Measurements from ENCODE around the gene RTEL1.

Gene RTEL1

DNA sequence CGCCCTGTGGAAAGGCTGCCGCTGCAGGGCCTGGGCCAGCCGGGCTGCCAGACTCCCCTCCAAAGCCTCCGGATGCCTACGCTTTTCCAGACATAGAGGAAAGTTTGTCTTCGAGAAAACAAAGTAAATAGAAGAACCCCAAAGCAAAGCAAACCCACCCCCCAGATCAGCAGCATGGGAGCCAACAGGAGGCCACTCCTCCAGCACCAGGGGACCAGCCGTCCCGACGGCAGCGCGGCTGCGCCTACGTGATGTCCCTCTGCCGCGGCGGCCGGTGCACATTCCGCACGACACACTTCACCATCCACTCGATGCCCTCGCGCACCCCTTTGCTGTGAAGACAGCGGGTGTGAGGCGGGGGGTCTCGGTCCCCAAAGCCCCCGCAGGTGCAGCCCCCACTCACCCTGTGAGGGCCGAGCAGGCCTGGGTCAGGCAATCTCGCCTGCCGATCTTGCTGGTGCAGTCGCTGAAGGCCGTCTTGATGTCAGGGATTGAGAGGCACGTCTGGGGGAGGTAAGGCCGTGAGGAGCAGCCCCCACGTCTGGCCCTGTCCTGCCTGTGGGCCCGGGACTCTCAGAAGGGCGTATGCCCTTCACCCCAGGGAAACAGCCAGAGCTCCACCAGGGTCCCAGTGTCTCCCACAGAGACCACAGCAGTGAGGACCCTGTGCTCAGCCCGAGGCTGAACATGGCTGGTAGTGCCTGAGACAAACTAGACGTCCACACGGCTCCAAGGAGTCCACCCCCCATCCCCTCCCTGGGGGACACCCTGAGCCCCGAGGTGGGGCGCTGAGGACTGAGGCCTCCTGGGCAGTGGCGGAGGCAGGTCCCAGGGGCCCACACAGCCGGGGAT is 42.3 kb downstream of the RTEL1 start:
- no peak for DNase-seq

DNA sequence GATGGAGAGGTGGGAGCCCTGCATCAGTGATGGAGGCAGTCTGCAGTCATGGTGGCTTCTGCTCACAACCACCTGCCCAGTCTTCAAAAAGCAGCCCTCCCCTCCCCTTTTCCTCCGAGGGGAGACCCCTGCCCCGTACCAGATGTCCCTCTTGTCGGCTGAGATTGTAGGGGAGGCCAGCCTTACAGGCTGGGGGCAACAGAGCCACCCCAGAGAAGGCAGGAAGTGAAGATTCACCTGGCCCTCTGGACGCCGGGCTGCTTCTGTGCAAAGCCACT is 42.9 kb downstream of the RTEL1 start:
- no peak for DNase-seq

DNA sequence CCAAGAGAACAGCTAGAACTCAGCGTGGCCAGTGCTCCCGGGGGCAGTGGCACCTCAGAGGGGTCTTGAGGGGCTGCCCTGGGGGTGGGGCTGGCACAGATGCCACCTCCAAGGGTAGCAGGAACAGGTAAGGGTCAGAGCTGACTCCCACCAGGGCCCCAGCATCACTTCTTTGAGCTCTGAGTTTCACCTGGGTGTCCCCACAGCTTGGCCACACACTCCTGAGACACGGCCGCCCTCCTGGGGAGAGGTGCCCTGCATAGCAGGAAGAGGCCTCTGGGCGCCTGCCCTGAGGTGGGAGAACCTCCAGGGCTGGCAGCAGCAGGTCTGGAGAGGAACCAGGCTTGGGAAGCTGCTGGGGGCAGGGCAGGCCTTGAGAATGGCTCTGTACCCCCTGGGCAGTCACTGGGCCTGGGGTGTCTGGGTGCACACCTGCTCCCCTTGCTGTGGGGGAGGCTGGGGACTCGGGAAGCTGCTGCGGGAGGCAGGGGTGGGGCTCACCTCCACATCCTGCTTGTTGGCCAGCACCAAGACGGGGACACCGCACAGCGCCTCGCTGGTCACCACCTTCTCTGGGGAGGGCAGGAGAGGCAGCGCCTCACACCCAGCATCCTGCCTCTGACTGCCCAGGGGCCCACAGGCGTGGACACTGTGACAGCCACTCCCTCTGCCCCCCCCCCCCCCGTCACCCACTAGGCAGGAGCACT is 43.4 kb downstream of the RTEL1 start:
- no peak for DNase-seq

DNA sequence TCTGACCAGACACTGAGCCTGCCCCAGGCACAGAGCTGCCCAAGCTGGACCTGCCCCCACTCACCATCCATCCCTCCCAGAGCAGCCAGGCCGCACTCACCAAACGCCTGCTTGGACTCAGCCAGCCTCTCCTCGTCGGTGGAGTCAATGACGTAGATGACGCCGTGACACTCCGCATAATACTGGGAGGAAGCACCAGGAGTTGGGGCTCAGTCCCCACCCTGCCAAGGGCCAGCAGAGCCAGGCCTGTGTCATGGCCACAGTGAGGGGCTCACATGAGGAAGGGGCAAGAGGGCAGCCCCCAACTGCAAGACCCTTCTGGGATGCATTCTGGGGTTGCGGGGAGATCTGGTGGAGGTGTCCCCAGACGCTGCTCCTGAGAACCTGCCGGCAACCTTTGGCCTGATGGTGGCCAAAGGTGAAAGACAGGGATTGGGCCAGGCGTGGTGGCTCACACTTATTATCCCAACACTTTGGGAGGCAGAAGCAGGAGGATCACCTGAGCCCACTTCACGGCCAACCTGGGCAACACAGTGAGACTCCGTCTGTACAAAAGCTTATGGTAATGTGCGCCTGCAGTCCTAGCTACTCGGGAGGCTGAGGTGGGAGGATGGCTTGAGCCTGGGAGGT is 44.0 kb downstream of the RTEL1 start:
- no peak for DNase-seq

DNA sequence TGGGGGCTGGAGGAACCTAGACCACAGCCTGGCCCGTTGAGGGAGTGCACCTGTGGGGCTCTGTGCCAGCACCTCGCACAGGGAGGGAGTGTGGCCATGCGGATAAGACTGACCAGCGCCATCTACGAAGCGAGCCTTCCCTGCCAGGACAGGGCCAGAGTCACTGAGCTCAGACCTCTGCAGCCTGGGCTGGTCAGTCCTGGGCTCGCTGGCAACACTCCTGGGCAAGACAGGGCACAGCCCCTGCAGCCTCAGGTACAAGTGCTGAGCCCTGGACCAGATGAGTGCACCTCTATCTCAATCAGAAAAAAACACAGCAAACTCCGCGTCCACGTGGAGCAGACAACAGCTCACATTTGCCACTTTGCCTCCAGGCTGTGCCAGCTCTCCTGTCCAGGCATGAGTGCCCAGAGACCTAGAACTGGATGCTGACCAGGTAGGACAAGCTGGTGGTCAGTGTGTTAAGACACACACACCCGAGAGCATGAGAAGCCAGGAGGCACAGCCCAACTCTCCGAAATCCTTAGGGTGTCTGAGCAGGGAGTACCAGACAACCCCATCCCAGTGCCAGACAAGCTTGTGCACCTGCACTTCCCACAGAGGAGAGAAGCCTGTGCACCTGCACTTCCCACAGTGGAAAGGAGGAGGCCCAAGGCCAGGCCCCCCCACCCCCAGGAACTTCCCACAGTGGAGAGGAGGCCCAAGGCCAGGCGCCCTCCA is 44.8 kb downstream of the RTEL1 start:
- DNase-seq: no peak

DNA sequence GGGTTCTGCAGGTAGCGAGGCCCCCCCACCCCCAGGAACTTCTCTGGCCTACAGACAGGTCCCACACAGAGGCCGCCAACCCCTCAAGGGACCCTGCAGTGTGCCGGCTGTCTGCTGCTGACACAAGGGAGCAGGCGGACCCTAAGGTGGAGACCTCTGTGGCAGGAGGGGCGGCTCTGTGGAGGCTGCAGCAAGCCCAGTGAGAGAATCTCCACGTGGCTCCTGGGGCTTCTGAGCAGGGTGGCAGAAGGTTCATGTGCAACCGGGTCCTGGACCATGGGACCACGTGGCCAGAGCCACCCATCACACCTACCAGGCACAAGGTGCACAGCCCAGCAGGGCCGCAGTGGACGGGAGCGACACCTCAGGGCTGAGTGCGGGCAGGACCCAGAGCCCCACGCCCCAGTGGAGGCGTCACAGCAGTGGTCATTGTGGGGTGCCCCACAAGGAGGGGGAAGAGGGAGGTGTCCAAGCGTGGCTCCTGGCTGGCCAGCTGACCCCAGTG is 45.4 kb downstream of the RTEL1 start:
- DNase-seq: no peak

DNA sequence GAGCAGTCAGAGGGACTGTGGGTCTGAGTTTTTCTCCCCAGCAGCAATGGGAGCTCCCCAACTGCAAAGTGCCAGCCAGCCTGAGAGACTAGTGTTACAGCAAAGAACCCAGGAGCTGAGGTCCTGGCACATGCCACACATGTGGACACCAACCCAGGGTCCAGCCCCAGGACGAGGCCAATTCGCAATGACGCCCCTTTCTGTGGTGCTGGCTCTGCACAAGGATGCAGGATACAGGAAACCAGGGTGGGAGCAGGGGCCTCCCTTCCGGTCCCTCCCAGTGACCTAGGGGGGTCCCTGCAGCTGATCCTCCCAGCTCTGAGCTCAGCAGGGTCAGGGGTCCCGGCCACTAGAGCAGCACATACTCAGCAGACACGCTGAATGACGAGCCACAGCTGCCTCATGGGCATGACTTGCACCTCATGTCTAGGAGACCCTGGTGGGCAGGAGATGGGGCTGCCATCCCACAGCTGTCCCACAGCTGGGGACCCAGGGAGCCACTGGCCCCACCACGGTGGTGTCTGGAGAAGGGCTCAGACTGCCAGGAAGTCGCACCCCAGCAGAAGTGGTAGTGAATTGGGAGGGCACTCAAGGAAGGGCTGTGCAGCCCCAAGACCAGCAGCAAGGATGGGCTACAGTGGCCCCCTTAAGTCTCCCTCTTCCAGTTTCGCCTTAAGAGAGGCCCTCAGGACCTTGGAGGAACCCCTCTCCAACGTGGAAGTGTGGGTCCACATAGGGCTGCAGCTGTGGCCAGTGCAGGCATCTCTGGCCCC is 46.0 kb downstream of the RTEL1 start:
- no peak for DNase-seq

DNA sequence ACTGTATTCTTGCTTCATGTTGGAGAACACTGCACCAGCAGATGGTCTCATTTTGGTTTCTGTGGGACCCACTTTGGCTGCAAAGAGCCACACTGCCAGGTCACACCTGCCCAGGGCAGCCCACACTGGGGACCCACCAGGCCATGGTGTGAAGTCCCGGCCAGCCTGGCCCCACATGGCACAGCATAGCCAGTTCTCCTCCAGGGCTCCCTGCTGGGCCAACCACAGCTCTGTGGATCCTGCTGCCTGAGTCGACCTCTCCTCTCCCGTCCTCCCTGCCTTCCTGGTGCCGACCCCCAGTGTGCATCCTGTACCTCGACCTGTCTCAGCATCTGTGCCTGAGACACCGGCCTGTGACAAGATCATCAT is 46.6 kb downstream of the RTEL1 start:
- no peak for DNase-seq

DNA sequence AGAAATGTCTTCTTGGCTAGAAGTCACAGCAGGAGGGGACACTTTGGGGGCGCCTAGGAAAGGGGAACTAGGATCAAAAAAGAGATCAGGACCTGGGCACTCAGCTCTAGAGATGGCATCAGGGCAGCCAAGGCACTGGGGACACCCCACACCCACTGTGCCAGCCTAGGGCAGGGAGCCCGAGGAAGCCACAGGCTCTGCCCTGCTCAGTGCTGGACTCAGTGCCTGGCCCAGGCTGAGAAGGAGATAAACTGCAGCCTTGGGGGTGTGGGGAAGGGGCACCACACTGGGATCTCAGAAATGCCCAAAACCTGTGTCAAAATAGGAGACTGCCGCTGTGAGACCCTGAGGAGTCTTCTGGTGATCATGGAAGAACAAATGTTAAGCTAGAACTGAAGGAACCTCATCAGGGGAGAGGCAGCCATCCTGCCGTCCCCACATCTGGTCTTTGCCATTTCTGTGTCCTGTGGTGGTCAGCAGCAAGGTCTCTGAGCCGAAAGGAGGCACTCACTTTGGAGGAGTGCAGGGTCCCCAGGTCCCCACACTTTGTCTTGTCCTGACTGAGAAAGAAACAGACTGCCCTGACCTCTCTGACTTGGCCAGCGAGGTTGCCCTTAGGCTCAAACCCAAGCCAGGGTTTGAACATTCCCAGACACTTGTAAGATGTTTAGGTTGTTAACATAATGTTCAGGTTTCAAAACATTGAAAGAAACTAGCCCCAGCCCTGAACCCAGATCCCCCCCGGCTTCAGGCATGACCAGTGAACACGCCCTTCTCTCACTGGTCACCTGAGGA is 47.3 kb downstream of the RTEL1 start:
- no peak for DNase-seq

DNA sequence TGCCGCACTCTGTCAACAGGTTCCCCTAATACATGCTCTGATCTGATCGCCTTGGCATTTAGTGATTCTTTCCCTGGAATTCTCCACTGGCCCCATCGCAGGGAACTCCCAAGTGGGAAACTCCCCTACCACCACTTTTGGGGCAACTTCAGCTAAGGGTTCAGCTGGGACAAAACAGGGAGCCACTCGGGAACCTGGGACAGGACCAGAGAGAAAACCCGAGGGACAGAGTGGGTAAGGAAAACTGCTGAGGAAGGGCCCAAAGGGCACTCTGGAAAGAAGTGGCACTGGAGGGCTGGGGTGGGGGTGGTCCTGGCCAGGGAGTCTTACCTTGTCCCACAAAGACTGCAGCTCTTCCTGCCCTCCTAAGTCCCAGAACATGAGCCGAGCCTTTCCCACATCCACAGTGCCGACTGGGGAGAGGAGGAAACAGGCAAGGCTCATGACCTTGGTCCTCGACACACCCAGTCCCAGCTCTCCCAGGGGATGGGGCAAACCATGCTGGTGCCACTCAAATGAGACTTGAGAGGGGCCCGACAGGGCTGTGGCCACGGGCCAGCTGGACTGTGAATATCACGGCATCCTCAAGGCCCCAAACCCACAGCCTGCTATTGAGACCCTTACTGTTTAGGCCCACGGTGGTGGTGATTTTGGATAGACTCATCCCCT is 48.0 kb downstream of the RTEL1 start:
- DNase-seq: no peak

DNA sequence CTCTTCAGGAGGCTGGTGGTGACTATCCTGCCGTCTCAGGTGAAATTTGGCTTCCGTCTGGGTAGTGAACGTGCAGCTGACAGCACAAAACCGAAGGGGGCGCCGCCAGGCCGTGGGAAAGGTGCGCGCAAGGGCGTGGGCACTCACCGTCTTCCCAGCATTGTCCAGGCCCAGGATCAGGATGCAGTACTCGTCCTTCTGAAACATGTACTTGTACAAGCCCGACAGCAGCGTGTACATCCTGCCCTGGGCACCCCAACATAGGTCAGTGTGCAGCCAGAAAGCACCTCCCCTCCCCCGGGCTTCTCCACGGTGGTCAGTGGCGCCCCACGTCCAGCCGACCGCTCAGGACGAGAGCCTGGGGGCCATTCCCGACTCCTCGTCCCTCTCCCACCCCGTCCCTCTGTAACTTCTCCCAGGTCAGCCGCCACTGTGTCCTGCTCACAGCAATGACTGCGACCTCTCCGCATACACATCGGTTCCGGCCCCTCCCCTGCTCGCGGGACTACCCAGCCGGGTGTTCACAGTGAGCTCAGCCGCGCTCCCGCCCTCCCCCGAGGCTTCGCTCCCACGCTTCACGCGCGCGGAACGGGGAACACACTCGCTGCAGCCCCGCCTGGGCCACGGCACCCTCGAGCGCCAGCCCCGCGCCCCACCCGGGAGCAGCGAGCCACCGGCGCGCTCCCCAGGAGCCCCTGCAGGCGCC is 48.9 kb downstream of the RTEL1 start:
- no peak for DNase-seq

DNA sequence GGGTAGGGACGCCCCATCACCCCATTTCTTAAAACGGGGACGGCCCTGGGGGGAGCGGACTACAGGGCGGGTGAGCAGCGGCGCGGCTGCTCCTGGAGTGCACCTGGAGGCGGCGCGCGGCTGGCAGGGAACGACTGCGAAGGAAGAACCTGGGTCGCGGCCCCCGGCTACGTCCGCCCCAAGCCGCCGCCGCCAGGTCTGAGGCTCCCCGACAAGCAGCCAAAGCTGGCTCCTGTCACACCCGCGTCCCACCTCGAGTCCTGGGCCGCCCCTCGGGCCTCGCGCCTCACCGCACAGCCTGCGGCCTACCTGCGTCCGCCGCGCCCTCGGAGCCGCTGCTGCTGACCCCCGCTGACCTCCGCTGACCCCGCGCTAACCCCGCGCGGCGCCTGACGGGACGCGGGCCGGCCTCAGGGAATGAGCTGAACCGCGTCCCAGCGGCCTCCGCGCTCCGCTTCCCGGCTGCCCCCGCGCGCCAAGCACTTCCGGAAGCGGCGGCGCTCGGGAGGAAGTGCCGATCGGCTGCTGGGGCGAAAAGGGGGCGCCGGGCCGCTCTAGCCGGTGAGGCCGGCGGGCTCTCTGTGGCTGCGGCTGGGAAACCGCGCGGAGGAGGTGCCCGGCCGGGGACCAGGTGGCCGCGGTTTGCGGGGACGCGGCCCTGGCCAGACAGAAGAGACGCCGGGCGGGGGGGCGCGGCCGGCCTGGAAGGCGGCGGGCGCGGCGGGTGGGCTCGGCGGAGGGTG is 49.6 kb downstream of the RTEL1 start, which contains the start of the genes ARFRP1 and ZGPAT:
TSS of gene ARFRP1 (minus strand) at position 419 of the 743 bp plus-strand sequence. CDS start 885 bp downstream, outside the sequence.
TSS of gene ZGPAT (plus strand) at position 482 of the 743 bp plus-strand sequence. CDS start 542 bp downstream, outside the sequence.
- DNase-seq: peak; percentile 89

DNA sequence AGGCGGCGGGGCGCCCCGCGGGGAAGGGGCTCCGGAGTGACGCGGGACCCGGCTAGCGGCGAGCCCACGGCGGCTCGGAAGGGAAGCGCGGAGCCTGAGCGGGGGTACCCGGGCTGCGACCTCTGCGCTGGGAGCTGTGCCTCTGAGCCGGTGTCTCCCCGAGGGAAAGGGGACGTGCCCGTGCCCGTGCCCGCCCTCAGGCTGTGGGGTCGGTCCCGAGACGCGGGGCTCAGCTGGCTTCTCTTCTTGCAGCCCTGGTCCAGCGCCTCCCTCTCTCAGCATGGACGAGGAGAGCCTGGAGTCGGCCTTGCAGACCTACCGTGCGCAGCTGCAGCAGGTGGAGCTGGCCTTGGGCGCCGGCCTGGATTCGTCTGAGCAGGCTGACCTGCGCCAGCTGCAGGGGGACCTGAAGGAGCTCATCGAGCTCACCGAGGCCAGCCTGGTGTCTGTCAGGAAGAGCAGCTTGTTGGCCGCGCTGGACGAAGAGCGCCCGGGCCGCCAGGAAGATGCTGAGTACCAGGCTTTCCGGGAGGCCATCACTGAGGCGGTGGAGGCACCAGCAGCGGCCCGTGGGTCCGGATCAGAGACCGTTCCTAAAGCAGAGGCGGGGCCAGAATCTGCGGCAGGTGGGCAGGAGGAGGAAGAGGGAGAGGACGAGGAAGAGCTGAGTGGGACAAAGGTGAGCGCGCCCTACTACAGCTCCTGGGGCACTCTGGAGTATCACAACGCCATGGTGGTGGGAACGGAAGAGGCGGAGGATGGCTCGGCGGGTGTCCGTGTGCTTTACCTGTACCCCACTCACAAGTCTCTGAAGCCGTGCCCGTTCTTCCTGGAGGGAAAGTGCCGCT is 50.4 kb downstream of the RTEL1 start:
- peak; percentile 41 for DNase-seq

DNA sequence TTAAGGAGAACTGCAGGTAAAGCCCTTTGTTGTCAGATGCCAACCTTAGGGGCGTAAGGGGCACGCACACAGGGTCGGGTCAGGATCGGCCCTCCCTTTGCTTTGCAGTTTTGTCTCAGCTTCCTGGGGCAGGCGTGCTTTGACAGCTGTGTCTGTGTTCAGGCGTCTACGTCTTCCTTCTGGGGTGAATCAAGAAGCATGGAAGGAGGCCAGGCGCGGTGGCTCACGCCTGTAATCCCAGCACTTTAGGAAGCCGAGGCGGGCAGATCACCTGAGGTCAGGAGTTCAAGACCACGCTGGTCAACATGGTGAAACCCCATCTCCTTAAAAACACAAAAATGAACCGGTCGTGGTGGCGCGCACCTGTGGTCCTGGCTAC is 51.0 kb downstream of the RTEL1 start:
- DNase-seq: no peak

DNA sequence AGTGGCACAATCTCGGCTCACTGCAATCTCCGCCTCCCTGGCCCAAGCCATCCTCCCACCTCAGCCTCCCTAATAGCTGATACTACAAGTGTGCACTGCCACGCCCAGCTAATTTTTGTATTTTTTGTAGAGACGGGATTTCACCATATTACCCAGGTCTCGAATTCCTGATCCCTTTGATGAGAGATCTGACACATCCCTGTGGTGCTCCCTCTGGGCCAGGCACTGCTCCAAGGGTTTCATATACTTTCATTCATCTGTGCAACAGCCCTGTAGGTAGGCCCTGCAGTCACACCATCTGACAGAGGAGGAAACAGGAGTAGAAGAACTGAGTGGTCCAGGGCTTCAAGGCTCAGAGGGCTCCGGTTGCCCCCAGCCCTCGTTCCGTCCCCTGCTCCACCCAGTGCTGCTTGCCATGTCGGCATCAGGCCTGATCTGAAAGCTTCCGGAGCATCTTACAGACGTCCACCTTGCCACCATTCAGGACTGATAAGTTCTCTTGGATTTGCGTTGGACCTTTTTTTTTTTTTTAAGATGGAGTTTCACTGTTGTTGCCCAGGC is 53.1 kb downstream of the RTEL1 start:
- no peak for DNase-seq

DNA sequence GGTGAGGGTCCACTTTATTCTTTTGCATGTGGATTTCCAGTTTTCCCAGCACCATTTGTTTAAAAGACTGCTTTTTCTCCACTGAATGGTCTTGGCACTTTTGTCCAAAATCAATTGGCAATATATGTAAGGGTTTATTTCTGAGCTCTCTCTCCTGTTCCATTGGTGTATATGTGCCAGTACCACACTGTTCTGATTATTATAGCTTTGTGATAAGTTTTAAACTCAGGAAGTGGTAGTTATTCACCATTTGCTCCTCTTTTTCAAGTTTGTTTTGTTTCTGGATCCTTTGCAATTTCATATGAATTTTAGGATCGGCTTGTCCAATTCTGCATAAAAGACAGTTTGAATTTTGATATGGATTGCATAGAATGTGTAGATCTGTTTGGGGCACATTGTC is 54.1 kb downstream of the RTEL1 start:
- DNase-seq: no peak

DNA sequence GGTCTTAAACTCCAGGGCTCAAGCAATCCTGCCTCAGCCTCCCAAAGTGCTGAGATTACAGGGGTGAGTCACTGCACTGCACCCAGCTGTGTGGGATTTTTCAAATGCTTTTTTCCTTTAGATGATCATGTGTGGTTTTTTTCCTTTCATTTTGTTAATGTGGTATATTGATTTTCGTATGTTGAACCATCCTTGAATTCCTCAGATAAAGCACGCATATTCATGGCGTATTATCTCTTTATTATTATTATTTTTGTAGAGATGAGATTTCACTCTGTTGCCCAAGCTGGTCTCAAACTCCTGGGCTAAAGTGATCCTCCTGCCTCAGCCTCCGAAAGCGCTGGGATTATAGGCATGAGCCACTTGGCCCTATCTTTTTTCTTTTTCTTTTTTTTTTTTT is 56.7 kb downstream of the RTEL1 start:
- no peak for DNase-seq

DNA sequence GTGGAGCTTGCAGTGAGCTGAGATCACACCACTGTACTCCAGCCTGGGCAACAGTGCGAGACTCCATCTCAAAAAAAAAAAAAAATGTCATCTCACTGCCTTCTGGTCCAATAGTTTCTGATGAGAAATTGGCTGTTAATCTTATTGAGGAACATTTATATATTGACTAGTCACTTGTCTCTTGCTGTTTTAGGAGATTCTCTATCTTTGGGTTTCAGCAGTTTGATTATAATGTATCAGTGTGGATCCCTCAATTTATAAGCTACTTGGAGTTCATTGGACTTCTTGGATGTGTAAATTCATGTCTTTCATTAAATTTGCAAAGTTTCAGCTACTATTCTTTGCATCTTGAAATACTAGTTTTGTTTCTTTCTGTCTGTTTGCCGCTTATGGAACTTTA is 60.9 kb downstream of the RTEL1 start:
- DNase-seq: no peak

Data from right kidney (tissue), 1 donor.